ENCODE measurements around the gene RASGEF1C.
"Not testable (repeated sequence)": the region's sequence is repeated elsewhere in the genome, so short reads cannot be mapped to it uniquely, and the experiment has no call there.

Gene RASGEF1C

DNA sequence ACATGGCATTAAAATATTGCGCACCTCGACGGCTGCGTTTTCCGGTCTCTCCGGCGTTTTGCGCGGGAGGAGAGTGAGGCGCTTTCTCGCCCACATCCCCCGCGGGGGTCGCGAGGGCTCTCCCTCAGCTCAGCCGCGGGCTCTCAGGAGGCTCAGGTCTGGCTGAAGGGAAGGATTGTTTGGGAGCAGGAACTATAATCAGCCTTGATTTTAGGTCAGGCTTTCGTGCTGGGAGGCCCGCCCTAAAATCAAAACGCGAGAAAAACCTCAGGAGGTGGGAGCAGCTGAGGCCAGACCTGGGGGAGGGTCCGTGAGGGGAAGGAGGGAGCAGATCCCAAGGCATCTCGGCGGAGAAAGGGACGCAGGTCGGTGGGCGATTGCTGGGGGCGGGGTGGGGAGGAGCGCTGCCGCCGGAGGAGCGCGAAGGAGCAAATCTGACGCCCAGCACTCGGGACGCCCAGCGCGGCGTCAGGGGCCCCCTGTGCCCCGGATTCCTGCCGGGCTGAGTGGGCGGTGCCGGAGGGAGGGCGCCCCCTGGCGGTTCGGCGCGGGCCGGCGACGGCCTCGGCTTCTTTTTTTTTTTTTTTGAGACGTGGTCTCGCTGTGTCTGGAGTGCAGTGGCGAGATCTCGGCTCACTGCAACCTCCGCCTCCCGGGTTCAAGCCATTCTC lies 118.8 kb downstream of the RASGEF1C start:
- Histone ChIP-seq H3K4me1 (ENCODE audit: control insufficient read depth in 1 of 2, insufficient read depth in 1 of 2, low read depth in 1 of 2, low read length in 1 of 2) (peaks cover 6 to 15% of the 10 kb centered on the region in 2 experiments), H3K27me3 (peaks cover 33% of the 10 kb centered on the region), H3K27ac (no peak overlapping the region), H3K36me3 (no peaks in the 10 kb centered on the region), H3K9me3 (no peaks in the 10 kb centered on the region), H3K4me3 (ENCODE audit: low read depth in 1 of 2, low read length in 1 of 2) (peak overlapping the region; percentile 51 to 59)
- TF ChIP-seq, protein P1, sequence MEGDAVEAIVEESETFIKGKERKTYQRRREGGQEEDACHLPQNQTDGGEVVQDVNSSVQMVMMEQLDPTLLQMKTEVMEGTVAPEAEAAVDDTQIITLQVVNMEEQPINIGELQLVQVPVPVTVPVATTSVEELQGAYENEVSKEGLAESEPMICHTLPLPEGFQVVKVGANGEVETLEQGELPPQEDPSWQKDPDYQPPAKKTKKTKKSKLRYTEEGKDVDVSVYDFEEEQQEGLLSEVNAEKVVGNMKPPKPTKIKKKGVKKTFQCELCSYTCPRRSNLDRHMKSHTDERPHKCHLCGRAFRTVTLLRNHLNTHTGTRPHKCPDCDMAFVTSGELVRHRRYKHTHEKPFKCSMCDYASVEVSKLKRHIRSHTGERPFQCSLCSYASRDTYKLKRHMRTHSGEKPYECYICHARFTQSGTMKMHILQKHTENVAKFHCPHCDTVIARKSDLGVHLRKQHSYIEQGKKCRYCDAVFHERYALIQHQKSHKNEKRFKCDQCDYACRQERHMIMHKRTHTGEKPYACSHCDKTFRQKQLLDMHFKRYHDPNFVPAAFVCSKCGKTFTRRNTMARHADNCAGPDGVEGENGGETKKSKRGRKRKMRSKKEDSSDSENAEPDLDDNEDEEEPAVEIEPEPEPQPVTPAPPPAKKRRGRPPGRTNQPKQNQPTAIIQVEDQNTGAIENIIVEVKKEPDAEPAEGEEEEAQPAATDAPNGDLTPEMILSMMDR (IDR thresholded peaks at IDR 0.05) = peak; percentile 73

DNA sequence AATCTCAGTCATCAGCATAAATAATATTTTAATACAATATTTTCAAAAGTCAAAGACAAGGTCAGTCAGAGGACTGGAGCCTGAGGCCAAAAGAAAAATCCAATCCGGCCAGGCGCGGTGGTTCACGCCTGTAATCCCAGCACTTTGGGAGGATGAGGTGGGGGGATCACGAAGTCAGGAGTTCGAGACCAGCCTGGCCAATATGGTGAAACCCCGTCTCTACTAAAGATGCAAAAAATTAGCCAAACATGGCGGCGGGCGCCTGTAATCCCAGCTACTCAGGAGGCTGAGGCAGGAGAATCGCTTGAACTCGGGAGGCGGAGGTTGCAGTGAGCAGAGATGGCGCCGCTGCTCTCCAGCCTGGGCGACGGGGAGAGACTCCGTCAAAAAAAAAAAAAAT lies 119.4 kb downstream of the RASGEF1C start:
- H3K4me1 ChIP-seq (ENCODE audit: control insufficient read depth in 1 of 2, insufficient read depth in 1 of 2, low read depth in 1 of 2, low read length in 1 of 2) = peaks cover 11 to 21% of the 10 kb centered on the region in 2 experiments
- not testable (repeated sequence) for H3K27ac ChIP-seq, H3K36me3 ChIP-seq, H3K9me3 ChIP-seq
- H3K27me3 ChIP-seq = peaks cover 33% of the 10 kb centered on the region
- peak overlapping the region in 1 of 2 experiments; percentile 59 for H3K4me3 ChIP-seq (ENCODE audit: low read depth in 1 of 2, low read length in 1 of 2)

DNA sequence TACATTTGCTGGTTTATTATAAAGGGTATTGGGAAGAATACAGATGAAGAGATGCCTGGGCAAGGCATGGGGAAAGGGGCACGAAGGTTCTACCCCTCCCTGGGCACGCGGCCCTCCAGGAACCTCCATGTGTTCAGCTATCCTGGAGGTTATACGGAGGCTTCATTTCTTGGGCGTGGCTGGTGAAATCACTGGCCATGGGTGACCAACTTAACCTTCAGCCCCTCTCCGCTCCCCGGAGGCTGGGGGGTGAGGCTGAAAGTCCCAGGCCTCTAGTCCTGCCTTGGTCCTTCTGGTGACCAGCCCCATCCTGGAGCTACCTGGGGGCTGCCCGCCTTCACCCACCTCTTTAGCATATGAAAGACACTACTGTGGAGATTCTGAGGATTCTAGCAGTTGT lies 120.5 kb downstream of the RASGEF1C start:
- TF ChIP-seq, protein P1 (IDR thresholded peaks at IDR 0.05) = no peak
- no peaks in the 10 kb centered on the region for H3K36me3 ChIP-seq
- H3K27ac ChIP-seq = no peak overlapping the region
- H3K9me3 ChIP-seq = no peaks in the 10 kb centered on the region
- peaks cover 29% of the 10 kb centered on the region for H3K27me3 ChIP-seq
- no peak overlapping the region for H3K4me3 ChIP-seq (ENCODE audit: low read depth in 1 of 2, low read length in 1 of 2)
- peaks cover 11 to 24% of the 10 kb centered on the region in 2 experiments for H3K4me1 ChIP-seq (ENCODE audit: control insufficient read depth in 1 of 2, insufficient read depth in 1 of 2, low read depth in 1 of 2, low read length in 1 of 2)

DNA sequence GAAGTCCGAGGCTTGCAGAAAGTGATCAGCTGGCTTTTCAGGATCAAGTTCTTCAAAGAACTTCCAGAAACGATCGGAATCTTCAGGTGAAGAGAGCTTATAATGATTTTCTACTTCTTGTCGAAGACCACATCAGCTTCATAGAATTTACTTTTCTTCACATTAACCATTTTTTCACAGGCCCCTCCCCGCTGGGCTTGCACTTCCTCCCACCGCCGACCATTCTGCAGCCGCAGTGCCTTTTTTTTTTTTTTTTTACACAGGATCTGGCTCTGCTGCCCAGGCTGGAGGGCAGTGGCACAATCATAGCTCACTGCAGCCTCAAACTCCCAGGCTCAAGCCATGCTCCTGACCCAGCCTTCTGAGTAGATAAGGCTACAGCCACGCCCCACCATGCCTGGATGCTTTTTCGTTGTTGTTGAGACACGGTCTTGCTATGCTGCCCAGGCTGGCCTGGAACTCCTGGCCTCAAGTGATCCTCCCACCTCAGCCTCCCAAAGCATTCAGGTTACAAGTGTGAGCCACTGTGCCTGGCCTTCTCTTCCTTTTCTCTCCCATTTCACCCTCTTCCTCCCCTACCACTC lies 122.1 kb downstream of the RASGEF1C start:
- Histone ChIP-seq H3K4me3 (ENCODE audit: low read depth in 1 of 2, low read length in 1 of 2) (no peak overlapping the region), H3K4me1 (ENCODE audit: control insufficient read depth in 1 of 2, insufficient read depth in 1 of 2, low read depth in 1 of 2, low read length in 1 of 2) (peaks cover 14 to 28% of the 10 kb centered on the region in 2 experiments), H3K27me3 (peaks cover 28% of the 10 kb centered on the region), H3K27ac (no peak overlapping the region), H3K9me3 (no peaks in the 10 kb centered on the region), H3K36me3 (no peaks in the 10 kb centered on the region)
- TF ChIP-seq, protein P1 (IDR thresholded peaks at IDR 0.05) = no peak

DNA sequence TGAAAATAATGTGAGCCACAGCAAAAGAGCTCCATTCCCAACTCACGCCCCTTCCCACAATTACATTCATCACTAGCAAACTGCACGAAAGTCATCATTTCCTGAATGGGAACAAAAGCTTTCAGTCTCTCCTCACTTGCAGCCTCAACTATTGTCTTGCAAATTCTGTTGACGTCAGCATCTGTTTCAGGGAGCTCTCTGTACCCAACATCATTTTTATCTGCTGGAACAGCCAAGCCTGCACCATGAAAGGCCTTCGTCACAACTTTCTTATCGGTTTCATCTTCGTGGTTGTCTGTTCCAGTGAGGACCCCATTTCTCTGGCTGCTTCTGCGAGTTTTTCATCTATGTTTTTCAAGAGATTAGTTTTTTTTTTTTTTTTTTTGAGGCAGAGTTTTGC lies 123.2 kb downstream of the RASGEF1C start:
- Histone ChIP-seq H3K9me3 (no peaks in the 10 kb centered on the region), H3K27ac (no peak overlapping the region), H3K27me3 (peaks cover 24% of the 10 kb centered on the region), H3K4me1 (ENCODE audit: control insufficient read depth in 1 of 2, insufficient read depth in 1 of 2, low read depth in 1 of 2, low read length in 1 of 2) (peaks cover 17 to 27% of the 10 kb centered on the region in 2 experiments), H3K4me3 (ENCODE audit: low read depth in 1 of 2, low read length in 1 of 2) (no peak overlapping the region), H3K36me3 (no peaks in the 10 kb centered on the region)
- TF ChIP-seq, protein P1 (IDR thresholded peaks at IDR 0.05) = no peak
